ENCODE results near the gene UIMC1. TPM values are rescaled to one million over a fixed set of nuclear protein-coding genes. Genes with fewer than 3 reads are reported as not detected.
"Not testable (repeated sequence)": the region's sequence is repeated elsewhere in the genome, so short reads cannot be mapped to it uniquely, and the experiment has no call there.

The UIMC1 gene
- total RNA-seq, 4 donors from 2014 or later = 12.3 to 93.2 (median 50.0) TPM

DNA sequence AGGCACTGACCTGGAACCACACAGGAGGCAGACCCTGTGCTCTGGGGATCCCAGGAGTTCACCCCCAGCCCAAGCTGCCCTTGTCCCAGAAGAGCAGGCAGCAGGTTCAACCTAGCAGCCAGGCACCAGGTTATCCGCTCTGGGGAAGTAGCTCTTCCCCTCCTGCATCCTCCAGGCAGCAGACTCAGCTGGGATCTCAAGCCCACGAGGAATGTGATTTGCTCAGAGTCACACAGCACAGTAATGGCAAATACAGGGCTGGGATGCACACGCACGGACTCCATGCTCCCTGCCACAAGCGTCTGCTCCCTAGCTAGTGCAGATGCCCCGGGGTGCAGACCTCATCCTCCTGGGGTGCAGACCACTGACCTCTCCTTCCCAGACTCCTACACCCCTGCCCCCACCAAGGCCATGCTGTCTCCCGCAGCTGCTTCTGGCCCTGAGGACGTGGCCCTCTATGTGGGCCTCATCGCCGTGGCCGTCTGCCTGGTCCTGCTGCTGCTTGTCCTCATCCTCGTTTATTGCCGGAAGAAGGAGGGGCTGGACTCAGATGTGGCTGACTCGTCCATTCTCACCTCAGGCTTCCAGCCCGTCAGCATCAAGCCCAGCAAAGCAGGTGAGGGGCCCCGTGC, 132.9 kb downstream of the UIMC1 start:
- Histone ChIP-seq H3K36me3 (no peaks in the 10 kb centered on the region), H3K9me3 (no peaks in the 10 kb centered on the region), H3K27me3 (no peaks in the 10 kb centered on the region), H3K27ac (no peak overlapping the region), H3K4me3 (no peak overlapping the region), H3K4me1 (no peaks in the 10 kb centered on the region)
- DNase-seq = no peak
- intact Hi-C loops (cut with DNase I; ENCODE audit: low total_unique reads) = no loop called here
- TF ChIP-seq, protein P1, sequence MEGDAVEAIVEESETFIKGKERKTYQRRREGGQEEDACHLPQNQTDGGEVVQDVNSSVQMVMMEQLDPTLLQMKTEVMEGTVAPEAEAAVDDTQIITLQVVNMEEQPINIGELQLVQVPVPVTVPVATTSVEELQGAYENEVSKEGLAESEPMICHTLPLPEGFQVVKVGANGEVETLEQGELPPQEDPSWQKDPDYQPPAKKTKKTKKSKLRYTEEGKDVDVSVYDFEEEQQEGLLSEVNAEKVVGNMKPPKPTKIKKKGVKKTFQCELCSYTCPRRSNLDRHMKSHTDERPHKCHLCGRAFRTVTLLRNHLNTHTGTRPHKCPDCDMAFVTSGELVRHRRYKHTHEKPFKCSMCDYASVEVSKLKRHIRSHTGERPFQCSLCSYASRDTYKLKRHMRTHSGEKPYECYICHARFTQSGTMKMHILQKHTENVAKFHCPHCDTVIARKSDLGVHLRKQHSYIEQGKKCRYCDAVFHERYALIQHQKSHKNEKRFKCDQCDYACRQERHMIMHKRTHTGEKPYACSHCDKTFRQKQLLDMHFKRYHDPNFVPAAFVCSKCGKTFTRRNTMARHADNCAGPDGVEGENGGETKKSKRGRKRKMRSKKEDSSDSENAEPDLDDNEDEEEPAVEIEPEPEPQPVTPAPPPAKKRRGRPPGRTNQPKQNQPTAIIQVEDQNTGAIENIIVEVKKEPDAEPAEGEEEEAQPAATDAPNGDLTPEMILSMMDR (IDR thresholded peaks at IDR 0.05) = no peak
- no peak for TF ChIP-seq POLR2A (IDR thresholded peaks at IDR 0.05)

DNA sequence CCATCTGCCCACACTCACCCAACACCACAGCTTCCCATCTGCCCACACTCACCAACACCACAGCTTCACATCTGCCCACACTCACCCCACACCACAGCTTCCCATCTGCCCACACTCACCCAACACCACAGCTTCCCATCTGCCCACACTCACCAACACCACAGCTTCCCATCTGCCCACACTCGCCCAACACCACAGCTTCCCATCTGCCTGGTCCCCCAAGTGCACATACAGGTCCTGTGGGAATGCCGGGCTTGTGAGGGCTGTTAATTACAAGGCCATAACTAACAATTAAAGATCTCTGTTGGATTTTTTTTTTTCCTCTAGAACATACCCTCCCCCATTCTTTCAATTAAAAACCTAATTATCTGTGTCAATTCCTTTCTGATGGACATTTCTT, 133.6 kb downstream of the UIMC1 start:
- H3K9me3 ChIP-seq; H3K4me1 ChIP-seq; H3K36me3 ChIP-seq; DNase-seq; intact Hi-C loops (cut with DNase I; ENCODE audit: low total_unique reads); H3K27me3 ChIP-seq; H3K27ac ChIP-seq; H3K4me3 ChIP-seq: not testable (repeated sequence)

DNA sequence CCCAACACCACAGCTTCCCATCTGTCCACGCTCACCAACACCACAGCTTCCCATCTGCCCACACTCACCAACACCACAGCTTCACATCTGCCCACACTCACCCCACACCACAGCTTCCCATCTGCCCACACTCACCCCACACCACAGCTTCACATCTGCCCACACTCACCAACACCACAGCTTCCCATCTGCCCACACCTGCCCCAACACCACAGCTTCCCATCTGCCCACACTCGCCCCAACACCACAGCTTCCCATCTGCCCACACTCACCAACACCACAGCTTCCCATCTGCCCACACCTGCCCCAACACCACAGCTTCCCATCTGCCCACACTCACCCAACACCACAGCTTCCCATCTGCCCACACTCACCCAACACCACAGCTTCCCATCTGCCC, 134.0 kb downstream of the UIMC1 start:
- H3K36me3 ChIP-seq; H3K9me3 ChIP-seq; H3K4me3 ChIP-seq; H3K27me3 ChIP-seq; H3K27ac ChIP-seq; H3K4me1 ChIP-seq; DNase-seq; intact Hi-C loops (cut with DNase I; ENCODE audit: low total_unique reads): not testable (repeated sequence)

DNA sequence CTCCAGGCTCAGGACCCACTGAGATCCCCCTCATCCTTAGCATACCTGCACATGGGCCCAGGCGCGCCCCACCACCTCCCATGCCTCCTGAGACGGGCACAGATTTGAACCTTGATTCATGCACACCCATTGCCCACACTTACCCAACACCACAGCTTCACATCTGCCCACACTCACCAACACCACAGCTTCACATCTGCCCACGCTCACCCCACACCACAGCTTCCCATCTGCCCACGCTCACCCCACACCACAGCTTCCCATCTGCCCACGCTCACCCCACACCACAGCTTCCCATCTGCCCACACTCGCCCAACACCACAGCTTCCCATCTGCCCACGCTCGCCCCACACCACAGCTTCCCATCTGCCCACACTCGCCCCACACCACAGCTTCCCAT, 135.9 kb downstream of the UIMC1 start:
- H3K27ac ChIP-seq; H3K36me3 ChIP-seq; intact Hi-C loops (cut with DNase I; ENCODE audit: low total_unique reads); H3K27me3 ChIP-seq; H3K4me1 ChIP-seq; DNase-seq; H3K4me3 ChIP-seq; H3K9me3 ChIP-seq: not testable (repeated sequence)

DNA sequence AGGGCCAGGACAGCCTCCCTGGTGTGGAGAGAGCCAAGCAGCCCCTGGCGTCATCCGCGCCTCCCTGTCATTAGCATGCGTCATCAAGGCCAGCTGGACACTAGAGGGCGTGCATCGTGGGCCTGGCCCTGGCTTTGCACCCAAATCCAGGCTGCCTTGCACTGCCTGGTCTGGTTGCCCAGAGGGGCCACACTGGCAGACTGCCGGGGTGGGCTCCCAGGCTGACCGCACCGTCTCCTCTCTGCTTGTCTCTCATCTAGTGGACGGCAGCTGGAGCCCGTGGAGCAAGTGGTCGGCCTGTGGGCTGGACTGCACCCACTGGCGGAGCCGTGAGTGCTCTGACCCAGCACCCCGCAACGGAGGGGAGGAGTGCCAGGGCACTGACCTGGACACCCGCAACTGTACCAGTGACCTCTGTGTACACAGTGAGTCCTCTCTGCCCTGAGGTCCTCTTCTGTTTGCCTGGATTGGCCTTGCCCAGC, 136.4 kb downstream of the UIMC1 start:
- DNase-seq = no peak
- no peaks in the 10 kb centered on the region for H3K4me1 ChIP-seq
- intact Hi-C loops (cut with DNase I; ENCODE audit: low total_unique reads) = no loop called here
- H3K4me3 ChIP-seq = no peak overlapping the region
- TF ChIP-seq, protein P1 (IDR thresholded peaks at IDR 0.05) = no peak
- no peak for TF ChIP-seq POLR2A (IDR thresholded peaks at IDR 0.05)
- no peaks in the 10 kb centered on the region for H3K9me3 ChIP-seq
- no peaks in the 10 kb centered on the region for H3K36me3 ChIP-seq
- no peak overlapping the region for H3K27ac ChIP-seq
- H3K27me3 ChIP-seq = no peaks in the 10 kb centered on the region

DNA sequence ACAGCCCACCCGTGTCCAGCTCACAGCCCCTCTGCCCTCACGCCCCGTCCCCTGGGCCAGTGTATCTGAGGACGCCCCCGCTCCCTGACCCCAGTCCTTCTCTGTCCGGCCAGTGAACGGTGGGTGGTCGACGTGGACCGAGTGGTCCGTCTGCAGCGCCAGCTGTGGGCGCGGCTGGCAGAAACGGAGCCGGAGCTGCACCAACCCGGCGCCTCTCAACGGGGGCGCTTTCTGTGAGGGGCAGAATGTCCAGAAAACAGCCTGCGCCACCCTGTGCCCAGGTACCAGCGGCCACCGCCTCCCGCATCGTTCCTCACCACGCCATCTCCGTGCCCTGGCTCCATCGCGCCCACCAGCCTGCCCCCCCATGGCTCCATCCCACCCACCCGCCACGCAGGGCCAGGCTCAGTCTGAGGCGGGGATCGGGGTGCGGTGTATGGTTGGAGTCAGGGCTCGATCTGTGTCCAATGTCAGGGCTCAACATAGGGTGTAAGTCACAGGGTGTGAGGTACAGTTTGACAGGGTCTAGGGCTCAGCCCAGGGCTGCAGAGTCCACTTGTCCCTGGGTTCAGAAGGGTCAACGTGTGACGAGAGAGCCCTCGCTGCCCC, 137.0 kb downstream of the UIMC1 start:
- DNase-seq = no peak
- intact Hi-C loops (cut with DNase I; ENCODE audit: low total_unique reads) = no loop called here
- no peak for TF ChIP-seq POLR2A (IDR thresholded peaks at IDR 0.05)
- TF ChIP-seq, protein P1 (IDR thresholded peaks at IDR 0.05) = no peak
- no peaks in the 10 kb centered on the region for H3K9me3 ChIP-seq
- no peaks in the 10 kb centered on the region for H3K4me1 ChIP-seq
- H3K36me3 ChIP-seq = no peaks in the 10 kb centered on the region
- no peaks in the 10 kb centered on the region for H3K27me3 ChIP-seq
- no peak overlapping the region for H3K27ac ChIP-seq
- H3K4me3 ChIP-seq = no peak overlapping the region
